HepG2 (cell line): Measurements from ENCODE around the gene RPRD1A. TPM values are rescaled to one million over a fixed set of nuclear protein-coding genes. Genes with fewer than 3 reads are reported as not detected.

Experiments used
- ATAC-seq: fragments of 200-7000 bp; cut with Tn5 transposase; 3 replicates; pipeline ENCODE4 v1.9.1; 2020; ENCODE audit warnings: mild to moderate bottlenecking, moderate library complexity
- BruUV-seq: library from RNA; stranded (reverse); fragments of 400-500 nt; replicated peaks from 2 replicates; lab custom pipeline; 2021; lab: Mats Ljungman, UMichigan
- CTCF ChIA-PET: fragments of 300-600 bp; formaldehyde crosslinking; extraction: SDS; loops from one replicate; lab custom pipeline; 2021; ENCODE audit warnings: low total read pairs, inconsistent platforms, low intra/inter-chr PET ratio; lab: Yijun Ruan, JAX
- POLR2A ChIA-PET: fragments of 350-600 bp; sonication (Branson Sonifier 250); formaldehyde crosslinking; loops from one replicate; lab custom pipeline; 2020; ENCODE audit warnings: antibody characterized with exemption, inconsistent platforms; lab: Yijun Ruan, JAX
- DNase-seq: peaks from one replicate; pipeline ENCODE4 v3.0.0-alpha.2; 2015; ENCODE audit warnings: low spot score
- FAIRE-seq: peaks from 3 replicates; lab custom pipeline; 2011; peaks lifted over from hg19 to GRCh38; lab: Jason Lieb, UNC
- H2AFZ ChIP-seq: one replicate; pipeline ENCODE4 v1.6.1; 2011; ENCODE audit warnings: low read length, inconsistent platforms
- H3K27ac ChIP-seq: fragments of 300-600 bp; 3 replicates; pipeline ENCODE4 v1.8.0; 2011; ENCODE audit warnings: mixed run types, mild to moderate bottlenecking, mixed read lengths, low read length, inconsistent platforms; ENCODE audit not compliant: insufficient read depth; ENCODE audit errors: extremely low read length
- H3K27me3 ChIP-seq, 2 experiments: fragments of 200-600 bp in 1 of 2; 2 replicates in 1 of 2; 3 replicates in 1 of 2; pipeline versions ENCODE4 v1.6.0 to v1.8.0; 2011; ENCODE audit warnings: low read length in 2 of 2, mild to moderate bottlenecking in 2 of 2, moderate library complexity in 2 of 2, inconsistent platforms in 1 of 2; ENCODE audit not compliant: insufficient read depth in 2 of 2, control insufficient read depth in 1 of 2
- H3K36me3 ChIP-seq, 2 experiments: fragments of 200-600 bp in 1 of 2; replicated peaks in 1 of 2; 2 replicates in 1 of 2; 3 replicates in 1 of 2; pipeline versions ENCODE4 v1.5.1 to v1.8.0; 2011; ENCODE audit warnings: low read length in 2 of 2, inconsistent platforms in 1 of 2; ENCODE audit not compliant: insufficient read depth in 2 of 2, control insufficient read depth in 1 of 2
- H3K4me1 ChIP-seq: 2 replicates; pipeline ENCODE4 v1.5.1; 2012; ENCODE audit warnings: low read length, inconsistent platforms; ENCODE audit not compliant: insufficient read depth
- H3K4me2 ChIP-seq: 2 replicates; pipeline ENCODE4 v1.6.0; 2011; ENCODE audit warnings: low read depth, low read length, inconsistent platforms
- H3K4me3 ChIP-seq, 3 experiments: fragments of 200-600 bp in 1 of 3; sonication (generic), shearing (Covaris generic) in 1 of 3; replicated peaks in 1 of 3; 2 replicates each; pipeline ENCODE4 v1.5.1; 2011 to 2016; ENCODE audit warnings: low read length in 3 of 3, inconsistent platforms in 2 of 3, low read depth in 2 of 3, mild to moderate bottlenecking in 2 of 3, control low read depth in 1 of 3, mixed read lengths in 1 of 3; ENCODE audit not compliant: insufficient read depth in 1 of 3
- H3K79me2 ChIP-seq: one replicate; pipeline ENCODE4 v1.6.1; 2011; ENCODE audit warnings: low read length, inconsistent platforms; ENCODE audit not compliant: insufficient read depth
- H3K9ac ChIP-seq: 2 replicates; pipeline ENCODE4 v1.6.0; 2011; ENCODE audit warnings: mild to moderate bottlenecking, low read depth, low read length, inconsistent platforms; ENCODE audit not compliant: insufficient read depth
- H3K9me3 ChIP-seq: 2 replicates; pipeline ENCODE4 v1.5.1; 2012; ENCODE audit warnings: mild to moderate bottlenecking, low read length
- H4K20me1 ChIP-seq: 2 replicates; pipeline ENCODE4 v1.6.0; 2011; ENCODE audit warnings: inconsistent platforms, mild to moderate bottlenecking, low read length, moderate library complexity; ENCODE audit not compliant: insufficient read depth
- AFF4 ChIP-seq: sonication (generic); formaldehyde crosslinking; IDR thresholded peaks from 2 replicates; pipeline ENCODE4 v1.4.0; 2020; ENCODE audit warnings: missing genetic modification reagents
- CREBL2 ChIP-seq: sonication (generic); formaldehyde crosslinking; IDR thresholded peaks from 2 replicates; pipeline ENCODE4 v1.8.1; 2023; ENCODE audit warnings: missing genetic modification reagents, mild to moderate bottlenecking, borderline replicate concordance
- DNMT3B ChIP-seq: conservative IDR thresholded peaks from 2 replicates; pipeline ENCODE4 v1.6.1; 2016; ENCODE audit warnings: missing biosample characterization, control low read depth
- EP300 ChIP-seq, 3 experiments: sonication (generic) in 1 of 3; formaldehyde crosslinking in 1 of 3; IDR thresholded peaks; 2 replicates each; pipeline versions ENCODE4 v1.5.1 to v1.6.1; 2011 to 2020; ENCODE audit warnings: low read depth in 2 of 3, low read length in 2 of 3, borderline replicate concordance in 1 of 3, improper control_type of control experiment in 1 of 3, mild to moderate bottlenecking in 1 of 3, missing genetic modification reagents in 1 of 3, moderate library complexity in 1 of 3
- KLF6 ChIP-seq: IDR thresholded peaks from 2 replicates; pipeline ENCODE4 v1.8.0; 2016; ENCODE audit warnings: missing biosample characterization, missing genetic modification reagents
- RXRB ChIP-seq: IDR thresholded peaks from 2 replicates; pipeline ENCODE4 v1.6.1; 2016; ENCODE audit warnings: borderline replicate concordance, missing genetic modification reagents, missing compliant biosample characterization
- SAP130 ChIP-seq: IDR thresholded peaks from 2 replicates; pipeline ENCODE4 v1.6.1; 2016; ENCODE audit warnings: low read depth
- TFDP1 ChIP-seq: IDR thresholded peaks from 2 replicates; pipeline ENCODE4 v1.6.1; 2016; ENCODE audit warnings: missing compliant biosample characterization, missing genetic modification reagents, borderline replicate concordance
- TOE1 ChIP-seq: sonication (generic); formaldehyde crosslinking; IDR thresholded peaks from 2 replicates; pipeline ENCODE4 v1.4.0; 2020; ENCODE audit warnings: mild to moderate bottlenecking, missing genetic modification reagents
- ZFP1 ChIP-seq: IDR thresholded peaks from 2 replicates; pipeline ENCODE4 v1.6.1; 2016
- ZNF160 ChIP-seq: sonication (generic); formaldehyde crosslinking; IDR thresholded peaks from 2 replicates; pipeline ENCODE4 v1.8.0; 2022; ENCODE audit warnings: mild to moderate bottlenecking, inconsistent platforms, missing genetic modification reagents
- ZNF230 ChIP-seq: sonication (generic); formaldehyde crosslinking; IDR thresholded peaks from 2 replicates; pipeline ENCODE4 v1.4.0; 2020; ENCODE audit warnings: mild to moderate bottlenecking, missing genetic modification reagents
- ZNF710 ChIP-seq: sonication (generic); formaldehyde crosslinking; IDR thresholded peaks from 2 replicates; pipeline ENCODE4 v1.5.0; 2020; ENCODE audit warnings: mild to moderate bottlenecking, missing genetic modification reagents, borderline replicate concordance
- ZNF747 ChIP-seq: sonication (generic); formaldehyde crosslinking; IDR thresholded peaks from 2 replicates; pipeline ENCODE4 v1.8.1; 2023; ENCODE audit warnings: missing genetic modification reagents, mild to moderate bottlenecking, borderline replicate concordance
- ZSCAN25 ChIP-seq: sonication (generic); formaldehyde crosslinking; IDR thresholded peaks from 2 replicates; pipeline ENCODE4 v1.8.0; 2022; ENCODE audit warnings: mild to moderate bottlenecking, missing genetic modification reagents
- WGBS: methylation state at CpG from one replicate; pipeline ENCODE4 v1.1.6; 2017; ENCODE audit warnings: low lambda C conversion rate; 5-methylcytosine and 5-hydroxymethylcytosine counted together
- in situ Hi-C: cut with HindIII; loops from 2 replicates; pipeline ENCODE4 v1.10.0; 2017; ENCODE audit warnings: low pct_unique_long_range_greater_than_20kb; ENCODE audit not compliant: extremely low pct_ligation_motif_present
- intact Hi-C: fragments of 100-400 bp; cut with micrococcal nuclease; formaldehyde crosslinking; loops from one replicate; pipeline ENCODE4 v1.10.0; 2022; ENCODE audit not compliant: unreplicated experiment
- polyA plus RNA-seq, 8 experiments: library from polyadenylated mRNA; depleted of rRNA in 3 of 8; stranded (reverse) in 7 of 8; unstranded in 1 of 8; fragments of >200 nt; fragmentation: Illumina TruSeq in 4 of 8; extraction: Trizol in 4 of 8; gene quantifications; 2 replicates each; pipeline versions ENCODE4 v1.2.1 to v1.2.3, GENCODE V29; 2011 to 2016; ENCODE audit warnings: low read depth in 4 of 8, missing spikeins in 1 of 8, mixed read lengths in 1 of 8; ENCODE audit not compliant: insufficient read depth in 1 of 8
- total RNA-seq, 5 experiments: library from RNA; depleted of rRNA; stranded (reverse); fragments of >200 nt; fragmentation: Illumina TruSeq; extraction: Trizol; gene quantifications; 2 replicates each; pipeline ENCODE4 v1.2.3, GENCODE V29; 2016; ENCODE audit warnings: low read depth in 1 of 5

Gene RPRD1A
- total and polyA plus RNA-seq, 2 of the 13 experiments (the other 11 are each of a cell fraction or from before 2014, with no cell fraction given): 42.5 to 78.2 TPM

- ChIA-PET POLR2A (interaction anchor here (1.4 kb wide), 1 partner anchor 12 kb away, joined by 4 read pairs; the partner anchor contains the start of gene RMP24), CTCF (no interaction called here)
- DNase-seq (no peak), FAIRE-seq (no peak), ATAC-seq (no peak)
- Histone ChIP-seq H3K36me3 (peaks cover 0 to 14% of the 10 kb centered on the region in 2 experiments; a peak in 3 of 5 replicates), H3K9me3 (no peaks in the 10 kb centered on the region), H3K4me1 (no peaks in the 10 kb centered on the region), H4K20me1 (no peaks in the 10 kb centered on the region), H3K4me2 (no peak overlapping the region), H3K27me3 (no peaks in the 10 kb centered on the region), H3K4me3 (no peak overlapping the region), H3K27ac (no peak overlapping the region), H3K9ac (no peak overlapping the region), H3K79me2 (no peaks in the 10 kb centered on the region), H2AFZ (no peak overlapping the region)
- in situ Hi-C loops (no loop called here), intact Hi-C loops (no loop called here)
- 96% methylated on average over 5 of the region's 5 CpGs for WGBS
- BruUV-seq: no TSS peak
- TF ChIP-seq ZSCAN25 (CRISPR knock-in tag) (no peak), ZFP1 (CRISPR knock-in tag) (no peak), TFDP1 (CRISPR knock-in tag) (no peak), DNMT3B (no peak), CREBL2 (CRISPR knock-in tag) (no peak), ZNF160 (CRISPR knock-in tag) (no peak), ZNF230 (CRISPR knock-in tag) (no peak), RXRB (CRISPR knock-in tag) (no peak), EP300 (IDR thresholded peaks at IDR 0.05; ENCODE audit: low read depth in 2 of 2, low read length in 2 of 2) (no peak), EP300 (CRISPR knock-in tag; IDR thresholded peaks at IDR 0.05; ENCODE audit: borderline replicate concordance) (no peak), TOE1 (no peak), ZNF747 (no peak), ZNF710 (CRISPR knock-in tag) (no peak), AFF4 (no peak), KLF6 (CRISPR knock-in tag) (no peak), SAP130 (CRISPR knock-in tag) (no peak)
These were observed 83.5 kb downstream of the RPRD1A start for GRCh38 chr18:35983818-35984217.
